ENCODE measurements around the gene NBAS. TPM values are rescaled to one million over a fixed set of nuclear protein-coding genes. Genes with fewer than 3 reads are reported as not detected.

Gene NBAS
- total and polyA plus RNA-seq, 9 donors = 25.8 to 48.9 (median 43.4) TPM

DNA sequence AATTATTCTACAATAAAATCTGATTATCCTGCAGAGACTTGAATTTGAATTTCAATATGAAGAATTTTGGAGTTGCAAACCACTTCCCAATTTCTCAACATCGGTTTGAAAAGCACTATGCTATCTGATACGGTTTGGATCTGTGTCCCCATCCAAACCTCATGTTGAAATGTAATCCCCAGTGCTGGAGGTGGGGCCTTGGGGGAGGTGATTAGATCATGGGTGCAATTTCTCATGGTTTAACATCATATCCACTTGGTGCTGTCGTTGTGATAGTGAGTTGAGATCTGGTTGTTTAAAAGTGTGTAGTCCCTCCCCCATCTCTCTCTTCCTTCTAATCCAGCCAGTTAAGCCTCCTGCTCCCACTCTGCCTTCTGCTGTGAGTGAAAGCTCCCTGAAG lies 205.7 kb downstream of the NBAS start:
- no peak for DNase-seq
- Histone ChIP-seq H3K9me3 (no peaks in the 10 kb centered on the region), H3K27ac (no peak overlapping the region), H3K4me3 (no peak overlapping the region), H3K4me1 (ENCODE audit: insufficient read depth) (no peaks in the 10 kb centered on the region), H3K27me3 (no peaks in the 10 kb centered on the region), H3K36me3 (no peaks in the 10 kb centered on the region)
- 83 to 95% (median 87%) methylated on average over 3 of the region's 3 CpGs for WGBS, 3 donors
- intact Hi-C loops (cut with DNase I) = no loop called here
- no peak for TF ChIP-seq EP300 (IDR thresholded peaks at IDR 0.05)
- no peak for TF ChIP-seq POLR2A (IDR thresholded peaks at IDR 0.05)
- TF ChIP-seq, protein P1, sequence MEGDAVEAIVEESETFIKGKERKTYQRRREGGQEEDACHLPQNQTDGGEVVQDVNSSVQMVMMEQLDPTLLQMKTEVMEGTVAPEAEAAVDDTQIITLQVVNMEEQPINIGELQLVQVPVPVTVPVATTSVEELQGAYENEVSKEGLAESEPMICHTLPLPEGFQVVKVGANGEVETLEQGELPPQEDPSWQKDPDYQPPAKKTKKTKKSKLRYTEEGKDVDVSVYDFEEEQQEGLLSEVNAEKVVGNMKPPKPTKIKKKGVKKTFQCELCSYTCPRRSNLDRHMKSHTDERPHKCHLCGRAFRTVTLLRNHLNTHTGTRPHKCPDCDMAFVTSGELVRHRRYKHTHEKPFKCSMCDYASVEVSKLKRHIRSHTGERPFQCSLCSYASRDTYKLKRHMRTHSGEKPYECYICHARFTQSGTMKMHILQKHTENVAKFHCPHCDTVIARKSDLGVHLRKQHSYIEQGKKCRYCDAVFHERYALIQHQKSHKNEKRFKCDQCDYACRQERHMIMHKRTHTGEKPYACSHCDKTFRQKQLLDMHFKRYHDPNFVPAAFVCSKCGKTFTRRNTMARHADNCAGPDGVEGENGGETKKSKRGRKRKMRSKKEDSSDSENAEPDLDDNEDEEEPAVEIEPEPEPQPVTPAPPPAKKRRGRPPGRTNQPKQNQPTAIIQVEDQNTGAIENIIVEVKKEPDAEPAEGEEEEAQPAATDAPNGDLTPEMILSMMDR (IDR thresholded peaks at IDR 0.05) = no peak

DNA sequence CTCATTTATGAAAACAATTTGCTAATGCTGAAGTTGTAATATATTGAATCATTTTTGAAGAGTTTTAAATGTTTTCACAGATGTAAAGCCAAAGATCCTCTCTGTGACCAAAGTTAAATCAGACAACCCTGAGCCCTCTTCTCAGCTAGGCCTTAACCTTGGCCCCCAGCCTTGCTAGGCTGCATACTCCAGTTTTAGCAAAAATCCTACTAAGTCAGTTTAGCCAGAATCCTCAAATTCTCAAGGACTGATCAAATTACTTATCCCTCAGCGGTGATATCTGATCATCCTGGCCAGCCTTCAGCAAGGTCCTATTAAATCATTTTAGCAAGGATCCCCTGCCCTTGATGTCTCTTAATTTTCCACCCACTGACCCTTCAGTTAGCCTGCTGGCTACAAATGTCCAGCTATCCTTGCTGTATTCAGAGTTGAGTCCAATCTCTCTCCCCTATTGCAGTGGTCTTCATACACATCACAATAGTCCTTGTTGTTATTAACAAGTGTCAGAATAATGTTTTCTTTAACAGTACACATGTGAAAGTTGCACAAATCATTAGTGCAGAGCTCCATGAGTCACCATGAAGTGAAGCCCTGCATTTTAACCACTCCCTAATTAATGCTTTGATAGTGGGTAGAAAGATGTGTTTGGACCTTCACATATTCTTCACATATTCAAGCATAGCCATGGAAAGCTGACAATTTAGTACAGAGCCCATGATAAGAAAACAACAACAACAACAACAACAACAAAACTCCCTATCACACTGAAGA lies 206.4 kb downstream of the NBAS start:
- no peak for DNase-seq
- H3K36me3 ChIP-seq = no peaks in the 10 kb centered on the region
- intact Hi-C loops (cut with DNase I) = no loop called here
- 65 to 73% (median 72%) methylated on average over 1 of the region's 1 CpG for WGBS, 3 donors
- no peaks in the 10 kb centered on the region for H3K9me3 ChIP-seq
- H3K27me3 ChIP-seq = no peaks in the 10 kb centered on the region
- no peak overlapping the region for H3K4me3 ChIP-seq
- TF ChIP-seq, protein P1 (IDR thresholded peaks at IDR 0.05) = no peak
- TF ChIP-seq POLR2A (IDR thresholded peaks at IDR 0.05) = no peak
- no peak for TF ChIP-seq EP300 (IDR thresholded peaks at IDR 0.05)
- no peaks in the 10 kb centered on the region for H3K4me1 ChIP-seq (ENCODE audit: insufficient read depth)
- no peak overlapping the region for H3K27ac ChIP-seq

DNA sequence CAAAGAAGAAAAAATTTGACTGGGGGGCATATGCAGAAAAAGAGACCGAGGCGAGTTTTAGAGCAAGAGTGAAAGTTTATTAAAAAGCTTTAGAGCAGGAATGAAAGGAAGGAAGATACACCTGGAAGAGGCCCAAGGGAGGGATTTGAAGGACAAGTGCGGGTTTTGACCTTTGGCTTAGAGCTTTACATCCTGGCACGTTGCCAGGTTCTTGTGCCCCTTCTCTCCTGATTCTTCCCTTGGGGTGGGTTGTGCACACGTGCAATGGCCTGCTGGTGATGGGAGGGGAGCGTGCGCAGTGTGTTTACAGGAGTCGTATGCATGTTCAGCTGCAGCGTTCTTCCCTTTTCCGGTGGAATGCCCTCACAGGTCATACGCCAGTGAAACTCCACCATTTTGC lies 208.8 kb downstream of the NBAS start:
- no peaks in the 10 kb centered on the region for H3K36me3 ChIP-seq

DNA sequence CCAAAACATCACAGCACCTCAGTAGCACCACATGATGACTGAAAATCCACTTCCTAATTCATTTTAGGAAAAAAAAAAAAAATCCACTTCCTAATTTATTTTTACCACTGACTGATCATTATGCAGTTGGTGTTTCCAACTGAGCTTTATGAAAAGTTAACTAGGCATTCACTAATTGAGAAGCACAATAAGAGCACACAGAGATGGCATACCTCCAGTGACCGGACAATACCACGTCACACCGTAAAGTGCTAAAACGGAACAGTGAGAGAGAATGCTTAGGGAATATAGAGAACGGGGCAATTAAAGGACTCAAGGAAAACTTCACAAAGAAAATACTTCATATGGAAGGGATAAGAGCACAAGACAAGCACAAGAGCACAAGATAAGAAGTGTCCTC lies 212.5 kb downstream of the NBAS start:
- no peak for DNase-seq
- peaks cover 0 to 3% of the 10 kb centered on the region in 2 donors for H3K9me3 ChIP-seq
- H3K4me1 ChIP-seq (ENCODE audit: insufficient read depth) = no peaks in the 10 kb centered on the region
- H3K27me3 ChIP-seq = no peaks in the 10 kb centered on the region
- H3K4me3 ChIP-seq = no peak overlapping the region
- TF ChIP-seq POLR2A (IDR thresholded peaks at IDR 0.05) (no peak), EP300 (IDR thresholded peaks at IDR 0.05) (no peak)
- TF ChIP-seq, protein P1 (IDR thresholded peaks at IDR 0.05) = no peak
- intact Hi-C loops (cut with DNase I) = no loop called here
- no peaks in the 10 kb centered on the region for H3K36me3 ChIP-seq
- 94 to 98% (median 98%) methylated on average over 5 of the region's 5 CpGs for WGBS, 3 donors
- H3K27ac ChIP-seq = no peak overlapping the region

More for the DNA sequence above, 208.8 kb downstream of the NBAS start:
- no peak overlapping the region for H3K4me3 ChIP-seq
- no peaks in the 10 kb centered on the region for H3K27me3 ChIP-seq
- TF ChIP-seq POLR2A (IDR thresholded peaks at IDR 0.05) = no peak
- intact Hi-C loops (cut with DNase I) = no loop called here
- no peaks in the 10 kb centered on the region for H3K4me1 ChIP-seq (ENCODE audit: insufficient read depth)
- WGBS, 3 donors = 92 to 94% (median 93%) methylated on average over 11 of the region's 11 CpGs
- H3K27ac ChIP-seq = no peak overlapping the region
- H3K9me3 ChIP-seq = no peaks in the 10 kb centered on the region
- DNase-seq = no peak

- intact Hi-C loops (cut with DNase I) = no loop called here
- WGBS, 3 donors = 95 to 97% (median 95%) methylated on average over 4 of the region's 4 CpGs
- H3K36me3 ChIP-seq = no peaks in the 10 kb centered on the region
Observed at GRCh38 chr2:15348045-15348444, 213.1 kb downstream of the NBAS start.

More at GRCh38 chr2:15348045-15348444, 213.1 kb downstream of the NBAS start:
- no peak overlapping the region for H3K27ac ChIP-seq
- TF ChIP-seq, protein P1 (IDR thresholded peaks at IDR 0.05) = no peak
- TF ChIP-seq POLR2A (IDR thresholded peaks at IDR 0.05) (no peak), EP300 (IDR thresholded peaks at IDR 0.05) (no peak)
- no peaks in the 10 kb centered on the region for H3K4me1 ChIP-seq (ENCODE audit: insufficient read depth)
- H3K4me3 ChIP-seq = no peak overlapping the region
- no peaks in the 10 kb centered on the region for H3K27me3 ChIP-seq
- peaks cover 0 to 3% of the 10 kb centered on the region in 2 donors for H3K9me3 ChIP-seq
- no peak for DNase-seq

Data from ovary (tissue), 9 donors.